ENCODE measurements around the gene SMARCD3. TPM values are rescaled to one million over a fixed set of nuclear protein-coding genes. Genes with fewer than 3 reads are reported as not detected.
A peak's percentile ranks its signal among the peaks of the same experiment; 100 is the strongest.

The SMARCD3 gene
- total and polyA plus RNA-seq, 2 of the 13 experiments (the other 11 are each of a cell fraction or from before 2014, with no cell fraction given): 0.20 to 0.62 TPM

DNA sequence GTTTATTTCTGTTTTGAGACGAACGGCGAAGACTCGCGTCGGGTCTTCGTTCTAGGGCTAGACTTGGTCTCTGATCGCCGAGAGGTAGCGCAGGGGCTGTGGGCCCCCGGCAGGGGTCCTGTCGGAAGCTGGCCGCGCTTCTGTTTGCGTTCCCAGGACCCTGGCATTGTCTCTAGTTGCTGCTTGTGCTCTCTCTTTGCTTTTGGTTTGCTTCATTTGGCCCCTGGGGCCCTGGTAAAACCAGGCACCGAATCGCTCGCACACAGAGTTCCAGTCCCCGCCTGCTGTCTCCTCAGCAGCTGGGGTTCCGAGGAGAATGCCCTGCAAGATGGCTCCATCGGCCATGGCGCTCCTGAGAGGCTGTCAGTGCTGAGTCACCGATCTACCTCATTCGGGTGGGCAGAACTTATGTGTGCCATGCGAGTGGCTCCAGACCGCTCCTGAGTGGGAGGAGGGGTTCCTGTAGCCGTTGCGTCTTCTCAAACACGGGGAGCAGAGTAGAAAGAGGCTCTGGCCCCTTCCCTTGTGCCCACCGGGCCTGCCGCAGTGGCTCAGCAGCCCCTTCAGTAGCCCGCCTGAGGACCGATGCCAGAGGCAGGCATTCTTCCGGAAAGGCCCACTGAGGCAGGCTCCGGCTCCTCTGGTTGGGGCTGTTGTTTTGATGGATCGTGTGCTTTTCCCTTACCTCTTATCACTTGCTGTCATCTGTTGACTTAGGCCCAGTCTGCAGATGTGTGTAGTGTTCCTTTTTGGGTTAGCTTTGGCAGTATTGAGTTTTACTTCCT, 15.4 kb downstream of the SMARCD3 start (continued):
- TF ChIP-seq, protein P1, sequence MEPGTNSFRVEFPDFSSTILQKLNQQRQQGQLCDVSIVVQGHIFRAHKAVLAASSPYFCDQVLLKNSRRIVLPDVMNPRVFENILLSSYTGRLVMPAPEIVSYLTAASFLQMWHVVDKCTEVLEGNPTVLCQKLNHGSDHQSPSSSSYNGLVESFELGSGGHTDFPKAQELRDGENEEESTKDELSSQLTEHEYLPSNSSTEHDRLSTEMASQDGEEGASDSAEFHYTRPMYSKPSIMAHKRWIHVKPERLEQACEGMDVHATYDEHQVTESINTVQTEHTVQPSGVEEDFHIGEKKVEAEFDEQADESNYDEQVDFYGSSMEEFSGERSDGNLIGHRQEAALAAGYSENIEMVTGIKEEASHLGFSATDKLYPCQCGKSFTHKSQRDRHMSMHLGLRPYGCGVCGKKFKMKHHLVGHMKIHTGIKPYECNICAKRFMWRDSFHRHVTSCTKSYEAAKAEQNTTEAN (CRISPR knock-in tag; conservative IDR thresholded peaks at IDR 0.05): no peak
- TF ChIP-seq JUNB (CRISPR knock-in tag; IDR thresholded peaks at IDR 0.05; ENCODE audit: borderline replicate concordance): no peak
- TF ChIP-seq YEATS2 (CRISPR knock-in tag; IDR thresholded peaks at IDR 0.05; ENCODE audit: borderline replicate concordance): peak; percentile 17; the same call in 1 of the 2 replicates
- no peak for TF ChIP-seq ZNF572 (CRISPR knock-in tag; IDR thresholded peaks at IDR 0.05)
- TF ChIP-seq ZNF446 (CRISPR knock-in tag; IDR thresholded peaks at IDR 0.05): no peak
- TF ChIP-seq BORCS8-MEF2B (CRISPR knock-in tag; IDR thresholded peaks at IDR 0.05): peak; percentile 55; the same call in 1 of the 2 replicates
- TF ChIP-seq GABPA (IDR thresholded peaks at IDR 0.05; ENCODE audit: low read depth, low read length): peak; percentile 5; the same call in 1 of the 2 replicates
- peak; percentile 16; the same call in 1 of the 2 replicates for TF ChIP-seq GABPA (CRISPR knock-in tag; IDR thresholded peaks at IDR 0.05; ENCODE audit: low read depth)
- TF ChIP-seq FOXA3 (CRISPR knock-in tag; IDR thresholded peaks at IDR 0.05): no peak
- TF ChIP-seq TBX2 (CRISPR knock-in tag; IDR thresholded peaks at IDR 0.05; ENCODE audit: borderline replicate concordance): peak; percentile 49; the same call in 1 of the 2 replicates
- TF ChIP-seq, protein P2, sequence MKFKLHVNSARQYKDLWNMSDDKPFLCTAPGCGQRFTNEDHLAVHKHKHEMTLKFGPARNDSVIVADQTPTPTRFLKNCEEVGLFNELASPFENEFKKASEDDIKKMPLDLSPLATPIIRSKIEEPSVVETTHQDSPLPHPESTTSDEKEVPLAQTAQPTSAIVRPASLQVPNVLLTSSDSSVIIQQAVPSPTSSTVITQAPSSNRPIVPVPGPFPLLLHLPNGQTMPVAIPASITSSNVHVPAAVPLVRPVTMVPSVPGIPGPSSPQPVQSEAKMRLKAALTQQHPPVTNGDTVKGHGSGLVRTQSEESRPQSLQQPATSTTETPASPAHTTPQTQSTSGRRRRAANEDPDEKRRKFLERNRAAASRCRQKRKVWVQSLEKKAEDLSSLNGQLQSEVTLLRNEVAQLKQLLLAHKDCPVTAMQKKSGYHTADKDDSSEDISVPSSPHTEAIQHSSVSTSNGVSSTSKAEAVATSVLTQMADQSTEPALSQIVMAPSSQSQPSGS (CRISPR knock-in tag; IDR thresholded peaks at IDR 0.05): no peak
- TF ChIP-seq HMG20A (CRISPR knock-in tag; IDR thresholded peaks at IDR 0.05; ENCODE audit: borderline replicate concordance): no peak
- no peak for TF ChIP-seq MTF1 (CRISPR knock-in tag; IDR thresholded peaks at IDR 0.05)
- TF ChIP-seq, protein P3, sequence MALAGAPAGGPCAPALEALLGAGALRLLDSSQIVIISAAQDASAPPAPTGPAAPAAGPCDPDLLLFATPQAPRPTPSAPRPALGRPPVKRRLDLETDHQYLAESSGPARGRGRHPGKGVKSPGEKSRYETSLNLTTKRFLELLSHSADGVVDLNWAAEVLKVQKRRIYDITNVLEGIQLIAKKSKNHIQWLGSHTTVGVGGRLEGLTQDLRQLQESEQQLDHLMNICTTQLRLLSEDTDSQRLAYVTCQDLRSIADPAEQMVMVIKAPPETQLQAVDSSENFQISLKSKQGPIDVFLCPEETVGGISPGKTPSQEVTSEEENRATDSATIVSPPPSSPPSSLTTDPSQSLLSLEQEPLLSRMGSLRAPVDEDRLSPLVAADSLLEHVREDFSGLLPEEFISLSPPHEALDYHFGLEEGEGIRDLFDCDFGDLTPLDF (CRISPR knock-in tag; IDR thresholded peaks at IDR 0.05): no peak
- TF ChIP-seq KLF9 (CRISPR knock-in tag; IDR thresholded peaks at IDR 0.05; ENCODE audit: low read depth): no peak
- TF ChIP-seq, protein P4, sequence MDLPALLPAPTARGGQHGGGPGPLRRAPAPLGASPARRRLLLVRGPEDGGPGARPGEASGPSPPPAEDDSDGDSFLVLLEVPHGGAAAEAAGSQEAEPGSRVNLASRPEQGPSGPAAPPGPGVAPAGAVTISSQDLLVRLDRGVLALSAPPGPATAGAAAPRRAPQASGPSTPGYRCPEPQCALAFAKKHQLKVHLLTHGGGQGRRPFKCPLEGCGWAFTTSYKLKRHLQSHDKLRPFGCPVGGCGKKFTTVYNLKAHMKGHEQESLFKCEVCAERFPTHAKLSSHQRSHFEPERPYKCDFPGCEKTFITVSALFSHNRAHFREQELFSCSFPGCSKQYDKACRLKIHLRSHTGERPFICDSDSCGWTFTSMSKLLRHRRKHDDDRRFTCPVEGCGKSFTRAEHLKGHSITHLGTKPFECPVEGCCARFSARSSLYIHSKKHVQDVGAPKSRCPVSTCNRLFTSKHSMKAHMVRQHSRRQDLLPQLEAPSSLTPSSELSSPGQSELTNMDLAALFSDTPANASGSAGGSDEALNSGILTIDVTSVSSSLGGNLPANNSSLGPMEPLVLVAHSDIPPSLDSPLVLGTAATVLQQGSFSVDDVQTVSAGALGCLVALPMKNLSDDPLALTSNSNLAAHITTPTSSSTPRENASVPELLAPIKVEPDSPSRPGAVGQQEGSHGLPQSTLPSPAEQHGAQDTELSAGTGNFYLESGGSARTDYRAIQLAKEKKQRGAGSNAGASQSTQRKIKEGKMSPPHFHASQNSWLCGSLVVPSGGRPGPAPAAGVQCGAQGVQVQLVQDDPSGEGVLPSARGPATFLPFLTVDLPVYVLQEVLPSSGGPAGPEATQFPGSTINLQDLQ (CRISPR knock-in tag; IDR thresholded peaks at IDR 0.05): peak; percentile 18; the same call in 1 of the 2 replicates
- no peak; the same call in 1 of the 2 replicates for TF ChIP-seq NFKB2 (CRISPR knock-in tag; IDR thresholded peaks at IDR 0.05; ENCODE audit: borderline replicate concordance)
- no peak for TF ChIP-seq ZNF558 (CRISPR knock-in tag; IDR thresholded peaks at IDR 0.05; ENCODE audit: borderline replicate concordance)
- no peak for TF ChIP-seq XBP1 (CRISPR knock-in tag; IDR thresholded peaks at IDR 0.05)
- TF ChIP-seq EZH2 (conservative IDR thresholded peaks at IDR 0.05; ENCODE audit: low read depth, low read length): no peak
- TF ChIP-seq POLR2A (IDR thresholded peaks at IDR 0.05; ENCODE audit: insufficient read depth in 1 of 2, low read depth in 2 of 2, low read length in 2 of 2): peak in 1 of 2 experiments; percentile 49; a peak in 2 of 4 replicates
- TF ChIP-seq SIN3B (IDR thresholded peaks at IDR 0.05; ENCODE audit: low read length): no peak
- TF ChIP-seq ARID2 (CRISPR knock-in tag; IDR thresholded peaks at IDR 0.05; ENCODE audit: borderline replicate concordance): peak; percentile 55; the same call in 1 of the 2 replicates
- no peak for TF ChIP-seq GTF2F1 (IDR thresholded peaks at IDR 0.05; ENCODE audit: low read length)
- TF ChIP-seq SAP130 (CRISPR knock-in tag; IDR thresholded peaks at IDR 0.05; ENCODE audit: low read depth): peak; percentile 60
- TF ChIP-seq GATA4 (IDR thresholded peaks at IDR 0.05; ENCODE audit: borderline replicate concordance, low read depth): no peak

Data from HepG2 (cell line).